Esophagus muscularis mucosa (tissue), 3 donors: ENCODE measurements around the gene FOXQ1.

Source experiments
- CTCF ChIP-seq, 3 experiments: fragments of 200-600 bp in 2 of 3; fragments of 450-650 bp in 1 of 3; sonication (generic) in 2 of 3; IDR thresholded peaks; one replicate each; pipeline ENCODE4 v1.5.1; 2017 to 2019; ENCODE audit warnings: antibody characterized with exemption in 3 of 3, mild to moderate bottlenecking in 2 of 3, moderate library complexity in 1 of 3
- POLR2AphosphoS5 ChIP-seq, 2 donors: sonication (generic); formaldehyde crosslinking; IDR thresholded peaks; one replicate each; pipeline ENCODE4 v1.6.1; 2017; ENCODE audit warnings: antibody characterized with exemption in 2 of 2

DNA sequence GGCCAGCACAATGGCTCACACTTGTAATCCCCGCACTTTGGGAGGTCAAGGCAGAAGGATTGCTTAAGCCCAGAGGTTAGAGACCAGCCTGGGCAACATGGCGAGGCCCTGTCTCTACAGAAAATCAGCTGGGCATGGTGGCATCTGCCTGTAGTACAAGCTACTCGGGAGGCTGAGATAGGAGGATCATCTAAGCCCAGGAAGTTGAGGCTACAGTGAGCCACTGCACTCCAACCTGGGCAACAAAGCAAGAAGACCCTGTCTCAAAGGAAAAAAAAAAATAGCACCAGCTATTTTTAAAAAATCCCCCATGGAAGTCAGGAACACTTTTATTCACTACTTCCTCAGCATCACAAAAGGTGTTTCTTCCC, 45.2 kb upstream of the FOXQ1 start:
- TF ChIP-seq CTCF (IDR thresholded peaks at IDR 0.05), result no peak
- no peak for TF ChIP-seq POLR2AphosphoS5 (IDR thresholded peaks at IDR 0.05)
